K562 (cell line): ENCODE results near the gene NT5DC4. TPM values are rescaled to one million over a fixed set of nuclear protein-coding genes. Genes with fewer than 3 reads are reported as not detected.

Experiments used
- ADNP ChIP-seq: fragments of 200-800 bp; sonication (Bioruptor generic); IDR thresholded peaks from 2 replicates; pipeline ENCODE4 v1.6.1; 2016; ENCODE audit warnings: missing genetic modification characterization, missing compliant biosample characterization
- ARID1B ChIP-seq: fragments of 450-650 bp; IDR thresholded peaks from 2 replicates; pipeline ENCODE4 v1.6.1; 2016; ENCODE audit warnings: antibody characterized with exemption, mild to moderate bottlenecking, inconsistent platforms
- ATF3 ChIP-seq, 2 experiments: fragments of 450-650 bp in 1 of 2; sonication (generic) in 1 of 2; formaldehyde crosslinking in 1 of 2; IDR thresholded peaks in 1 of 2; conservative IDR thresholded peaks in 1 of 2; 2 replicates each; pipeline versions ENCODE4 v1.6.1 to v1.8.1; 2016 to 2023; ENCODE audit warnings: mild to moderate bottlenecking in 2 of 2, moderate library complexity in 2 of 2, inconsistent platforms in 1 of 2, missing genetic modification reagents in 1 of 2
- CXXC5 ChIP-seq: fragments of 250-450 bp; sonication (Bioruptor Pico); IDR thresholded peaks from 2 replicates; pipeline ENCODE4 v1.8.0; 2022; ENCODE audit warnings: inconsistent platforms, mild to moderate bottlenecking, moderate library complexity
- FOXK2 ChIP-seq, 2 experiments: fragments of 450-650 bp; IDR thresholded peaks in 1 of 2; conservative IDR thresholded peaks in 1 of 2; 2 replicates each; pipeline ENCODE4 v1.6.1; 2016; ENCODE audit warnings: low read depth in 2 of 2, mild to moderate bottlenecking in 1 of 2
- HDAC2 ChIP-seq: fragments of 450-650 bp; IDR thresholded peaks from 2 replicates; pipeline ENCODE4 v1.6.1; 2016; ENCODE audit warnings: mild to moderate bottlenecking
- HIVEP1 ChIP-seq: fragments of 250-450 bp; sonication (Bioruptor Pico); IDR thresholded peaks from 2 replicates; pipeline ENCODE4 v1.4.0; 2020; ENCODE audit warnings: mild to moderate bottlenecking
- MEIS2 ChIP-seq: fragments of 450-650 bp; IDR thresholded peaks from 2 replicates; pipeline ENCODE4 v1.6.1; 2014; ENCODE audit warnings: mild to moderate bottlenecking; ENCODE audit not compliant: partially characterized antibody
- MYC ChIP-seq, 2 experiments: fragments of 250-450 bp in 1 of 2; sonication (Bioruptor Pico) in 1 of 2; IDR thresholded peaks; 2 replicates each; pipeline versions ENCODE4 v1.5.1 to v1.6.1; 2012 to 2021; ENCODE audit warnings: low read depth in 2 of 2, borderline replicate concordance in 1 of 2, improper control_type of control experiment in 1 of 2, low read length in 1 of 2, mild to moderate bottlenecking in 1 of 2, moderate library complexity in 1 of 2
- NR1H2 ChIP-seq: sonication (generic); formaldehyde crosslinking; IDR thresholded peaks from 2 replicates; pipeline ENCODE4 v1.4.0; 2020; ENCODE audit warnings: mild to moderate bottlenecking, missing genetic modification reagents
- NR2C2 ChIP-seq, 2 experiments: fragments of 200-800 bp in 1 of 2; sonication (Bioruptor generic) in 1 of 2; sonication (generic) in 1 of 2; formaldehyde crosslinking in 1 of 2; IDR thresholded peaks; 2 replicates each; pipeline versions ENCODE4 v1.6.1 to v1.8.0; 2016 to 2022; ENCODE audit warnings: mild to moderate bottlenecking in 1 of 2, missing compliant biosample characterization in 1 of 2, missing genetic modification characterization in 1 of 2, missing genetic modification reagents in 1 of 2
- RBBP5 ChIP-seq: fragments of 200-600 bp; sonication (generic); IDR thresholded peaks from 2 replicates; pipeline ENCODE4 v1.6.1; 2012; ENCODE audit warnings: borderline replicate concordance, mild to moderate bottlenecking, low read length, control low read depth, inconsistent platforms; ENCODE audit not compliant: insufficient read depth, poor library complexity, severe bottlenecking
- SMAD1 ChIP-seq: fragments of 150-350 bp; IDR thresholded peaks from 2 replicates; pipeline ENCODE4 v1.6.1; 2014; ENCODE audit warnings: low read length, low read depth; ENCODE audit not compliant: partially characterized antibody
- TEAD2 ChIP-seq: fragments of 450-650 bp; IDR thresholded peaks from 2 replicates; pipeline ENCODE4 v1.6.1; 2016; ENCODE audit warnings: missing genetic modification characterization, control low read depth, missing compliant biosample characterization
- XRCC5 ChIP-seq: fragments of 200-400 bp; formaldehyde crosslinking; IDR thresholded peaks from 2 replicates; pipeline ENCODE4 v1.6.1; 2017; ENCODE audit warnings: low read depth, mild to moderate bottlenecking, low read length
- ZEB2 ChIP-seq: fragments of 450-650 bp; IDR thresholded peaks from 2 replicates; pipeline ENCODE4 v1.6.1; 2016
- ZNF239 ChIP-seq: fragments of 250-450 bp; sonication (Bioruptor Pico); IDR thresholded peaks from 2 replicates; pipeline ENCODE4 v1.4.0; 2020; ENCODE audit warnings: mild to moderate bottlenecking
- polyA plus RNA-seq, 8 experiments: library from polyadenylated mRNA; depleted of rRNA in 4 of 8; stranded (reverse) in 5 of 8; unstranded in 3 of 8; fragments of >200 nt; fragmentation: Nextera tagmentation in 2 of 8; fragmentation: Illumina TruSeq in 1 of 8; extraction: Ambion mirVana in 2 of 8; extraction: Trizol in 1 of 8; gene quantifications; 2 replicates each; pipeline versions ENCODE4 v1.2.1 to v1.2.3, GENCODE V29; 2011 to 2014; ENCODE audit warnings: inconsistent platforms in 1 of 8, missing spikeins in 1 of 8
- total RNA-seq, 7 experiments: library from RNA; depleted of rRNA in 6 of 7; stranded (reverse); fragments of >200 nt in 6 of 7; fragmentation: Illumina TruSeq in 2 of 7; extraction: Trizol in 2 of 7; gene quantifications; 2 replicates each; pipeline versions ENCODE4 v1.2.1 to v1.2.3, GENCODE V29; 2011 to 2021; ENCODE audit warnings: low replicate concordance in 1 of 7
- TF ChIP-seq, protein P1 (sequence below): fragments of 450-650 bp; IDR thresholded peaks from 2 replicates; pipeline ENCODE4 v1.6.1; 2017; ENCODE audit warnings: antibody characterized with exemption, mild to moderate bottlenecking
- TF ChIP-seq, protein P2 (sequence below): fragments of 450-650 bp; IDR thresholded peaks from 2 replicates; pipeline ENCODE4 v1.6.1; 2016

The NT5DC4 gene
- total and polyA plus RNA-seq, 9 of the 15 experiments (the other 6 are each of a cell fraction or from before 2014, with no cell fraction given): 0.44 to 6.9 (median 2.5) TPM

- TF ChIP-seq, protein P1, sequence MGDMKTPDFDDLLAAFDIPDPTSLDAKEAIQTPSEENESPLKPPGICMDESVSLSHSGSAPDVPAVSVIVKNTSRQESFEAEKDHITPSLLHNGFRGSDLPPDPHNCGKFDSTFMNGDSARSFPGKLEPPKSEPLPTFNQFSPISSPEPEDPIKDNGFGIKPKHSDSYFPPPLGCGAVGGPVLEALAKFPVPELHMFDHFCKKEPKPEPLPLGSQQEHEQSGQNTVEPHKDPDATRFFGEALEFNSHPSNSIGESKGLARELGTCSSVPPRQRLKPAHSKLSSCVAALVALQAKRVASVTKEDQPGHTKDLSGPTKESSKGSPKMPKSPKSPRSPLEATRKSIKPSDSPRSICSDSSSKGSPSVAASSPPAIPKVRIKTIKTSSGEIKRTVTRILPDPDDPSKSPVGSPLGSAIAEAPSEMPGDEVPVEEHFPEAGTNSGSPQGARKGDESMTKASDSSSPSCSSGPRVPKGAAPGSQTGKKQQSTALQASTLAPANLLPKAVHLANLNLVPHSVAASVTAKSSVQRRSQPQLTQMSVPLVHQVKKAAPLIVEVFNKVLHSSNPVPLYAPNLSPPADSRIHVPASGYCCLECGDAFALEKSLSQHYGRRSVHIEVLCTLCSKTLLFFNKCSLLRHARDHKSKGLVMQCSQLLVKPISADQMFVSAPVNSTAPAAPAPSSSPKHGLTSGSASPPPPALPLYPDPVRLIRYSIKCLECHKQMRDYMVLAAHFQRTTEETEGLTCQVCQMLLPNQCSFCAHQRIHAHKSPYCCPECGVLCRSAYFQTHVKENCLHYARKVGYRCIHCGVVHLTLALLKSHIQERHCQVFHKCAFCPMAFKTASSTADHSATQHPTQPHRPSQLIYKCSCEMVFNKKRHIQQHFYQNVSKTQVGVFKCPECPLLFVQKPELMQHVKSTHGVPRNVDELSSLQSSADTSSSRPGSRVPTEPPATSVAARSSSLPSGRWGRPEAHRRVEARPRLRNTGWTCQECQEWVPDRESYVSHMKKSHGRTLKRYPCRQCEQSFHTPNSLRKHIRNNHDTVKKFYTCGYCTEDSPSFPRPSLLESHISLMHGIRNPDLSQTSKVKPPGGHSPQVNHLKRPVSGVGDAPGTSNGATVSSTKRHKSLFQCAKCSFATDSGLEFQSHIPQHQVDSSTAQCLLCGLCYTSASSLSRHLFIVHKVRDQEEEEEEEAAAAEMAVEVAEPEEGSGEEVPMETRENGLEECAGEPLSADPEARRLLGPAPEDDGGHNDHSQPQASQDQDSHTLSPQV: 0 out of 2 replicates have a peak, but pooled peaks have one; percentile 21
- TF ChIP-seq SMAD1: no peak
- TF ChIP-seq NR1H2 (CRISPR knock-in tag): no peak
- 0 out of 2 replicates have a peak, but pooled peaks have one; percentile 25 for TF ChIP-seq ADNP (tag)
- no peak for TF ChIP-seq NR2C2 (CRISPR knock-in tag; IDR thresholded peaks at IDR 0.05)
- no peak for TF ChIP-seq NR2C2 (tag; IDR thresholded peaks at IDR 0.05)
- no peak for TF ChIP-seq RBBP5
- TF ChIP-seq ARID1B: peak; percentile 57
- TF ChIP-seq, protein P2, sequence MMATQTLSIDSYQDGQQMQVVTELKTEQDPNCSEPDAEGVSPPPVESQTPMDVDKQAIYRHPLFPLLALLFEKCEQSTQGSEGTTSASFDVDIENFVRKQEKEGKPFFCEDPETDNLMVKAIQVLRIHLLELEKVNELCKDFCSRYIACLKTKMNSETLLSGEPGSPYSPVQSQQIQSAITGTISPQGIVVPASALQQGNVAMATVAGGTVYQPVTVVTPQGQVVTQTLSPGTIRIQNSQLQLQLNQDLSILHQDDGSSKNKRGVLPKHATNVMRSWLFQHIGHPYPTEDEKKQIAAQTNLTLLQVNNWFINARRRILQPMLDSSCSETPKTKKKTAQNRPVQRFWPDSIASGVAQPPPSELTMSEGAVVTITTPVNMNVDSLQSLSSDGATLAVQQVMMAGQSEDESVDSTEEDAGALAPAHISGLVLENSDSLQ: peak; percentile 73
- TF ChIP-seq ATF3 (IDR thresholded peaks at IDR 0.05): 0 out of 2 replicates have a peak, but pooled peaks have one; percentile 20
- no peak for TF ChIP-seq ATF3 (CRISPR knock-in tag; conservative IDR thresholded peaks at IDR 0.05)
- TF ChIP-seq TEAD2 (tag): 0 out of 2 replicates have a peak, but pooled peaks have one; percentile 10
- peak; percentile 50 for TF ChIP-seq MEIS2
- 0 out of 2 replicates have a peak, but pooled peaks have one; percentile 45 for TF ChIP-seq ZEB2
- peak in 1 of 2 experiments; percentile 39; a peak in 2 of 4 replicates for TF ChIP-seq FOXK2 (conservative IDR thresholded peaks at IDR 0.05 in 1 of 2, IDR thresholded peaks at IDR 0.05 in 1 of 2; ENCODE audit: low read depth in 2 of 2)
- peak; percentile 28; the same call in 1 of the 2 replicates for TF ChIP-seq ZNF239 (CRISPR knock-in tag)
- peak; percentile 58; the same call in 1 of the 2 replicates for TF ChIP-seq HIVEP1 (CRISPR knock-in tag)
- TF ChIP-seq HDAC2: 0 out of 2 replicates have a peak, but pooled peaks have one; percentile 57
- peak; percentile 50 for TF ChIP-seq CXXC5 (CRISPR knock-in tag)
- peak; percentile 81 for TF ChIP-seq MYC (IDR thresholded peaks at IDR 0.05; ENCODE audit: low read depth, low read length)
- no peak for TF ChIP-seq MYC (CRISPR knock-in tag; IDR thresholded peaks at IDR 0.05; ENCODE audit: borderline replicate concordance, low read depth)
- TF ChIP-seq XRCC5: no peak
These were observed 67.8 kb downstream of the NT5DC4 start (continued) for GRCh38 chr2:112788653-112789052.
